NCI-H2081 treated with DMSO at 0.1 percent for 48 hours (cell line): ENCODE results near the gene STX16.
"Not testable (repeated sequence)": the region's sequence is repeated elsewhere in the genome, so short reads cannot be mapped to it uniquely, and the experiment has no call there.

Experiments used
- DNase-seq: peaks from one replicate; lab custom pipeline; 2025; lab: John Stamatoyannopoulos, UW

STX16 gene

DNA sequence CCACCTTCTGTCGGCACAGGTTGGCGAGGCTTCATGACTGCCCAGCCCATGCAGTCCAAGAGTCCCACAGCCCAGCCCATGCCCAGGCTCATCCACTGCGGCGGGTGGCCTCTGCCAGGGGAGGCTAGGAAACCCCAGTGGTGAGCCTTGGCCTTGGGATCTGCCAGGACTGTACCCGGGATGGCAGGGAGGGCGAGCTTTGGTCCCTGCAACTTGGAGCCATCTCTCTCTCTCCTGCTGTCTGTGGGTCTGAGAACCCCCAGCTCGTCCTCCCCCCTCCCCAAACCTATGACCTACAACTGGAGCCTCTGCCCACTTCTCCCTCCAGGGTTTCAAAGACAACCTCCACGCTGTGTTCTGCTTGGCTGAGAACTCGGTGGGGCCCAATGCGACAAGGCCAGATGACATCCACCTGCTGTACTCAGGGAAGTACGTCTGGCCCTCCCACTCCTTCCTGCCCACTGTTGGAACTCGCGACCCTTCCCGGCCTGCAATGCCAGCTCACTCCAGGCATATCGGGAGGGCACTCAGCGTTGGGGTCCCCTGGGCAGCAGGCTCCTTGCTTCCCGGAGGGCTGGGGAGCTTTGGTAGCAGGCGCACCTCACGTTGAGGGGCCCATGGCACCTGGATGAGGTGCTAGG, 61.2 kb downstream of the STX16 start:
- no peak for DNase-seq

DNA sequence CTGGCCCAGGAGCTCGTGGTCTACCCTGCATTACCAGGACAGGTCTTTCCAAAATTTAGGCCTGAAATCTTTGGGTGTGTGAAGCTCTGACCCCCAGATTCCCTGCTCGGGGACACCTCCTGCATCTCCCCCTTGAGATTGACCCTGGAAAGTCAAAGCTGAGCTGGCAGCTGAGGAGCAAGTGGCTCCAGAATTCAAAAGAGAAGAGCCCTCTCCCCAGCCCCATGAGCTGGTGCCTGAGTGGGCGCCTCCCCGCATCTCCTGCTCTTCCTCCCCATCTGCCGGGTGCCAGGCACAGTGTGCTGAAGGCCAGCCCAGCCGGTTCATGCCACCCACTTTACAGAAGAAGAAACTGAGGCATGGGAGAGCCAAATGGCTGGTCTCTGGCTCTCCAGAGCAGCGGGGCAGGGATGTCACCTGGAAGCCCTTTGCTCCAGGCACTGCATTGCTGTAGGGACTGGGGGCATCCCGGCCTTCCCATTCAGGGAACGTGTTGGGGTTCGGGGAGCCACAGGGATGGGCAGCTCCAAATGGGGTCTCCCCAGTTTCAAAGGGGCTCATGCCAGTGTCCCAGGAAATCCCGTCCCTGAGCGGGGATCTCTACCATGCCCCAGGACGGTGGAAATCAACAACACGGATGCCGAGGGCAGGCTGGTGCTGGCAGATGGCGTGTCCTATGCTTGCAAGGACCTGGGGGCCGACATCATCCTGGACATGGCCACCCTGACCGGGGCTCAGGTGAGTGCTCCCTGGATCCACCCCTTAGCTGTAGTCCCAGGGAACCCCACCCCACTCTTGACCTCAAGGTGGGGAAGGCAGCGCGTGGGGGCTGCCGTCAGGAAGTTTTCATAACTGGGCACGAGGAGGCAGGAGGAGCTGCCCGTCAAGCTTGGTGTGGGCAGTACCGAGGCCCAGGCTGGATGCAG, 62.0 kb downstream of the STX16 start:
- no peak for DNase-seq

DNA sequence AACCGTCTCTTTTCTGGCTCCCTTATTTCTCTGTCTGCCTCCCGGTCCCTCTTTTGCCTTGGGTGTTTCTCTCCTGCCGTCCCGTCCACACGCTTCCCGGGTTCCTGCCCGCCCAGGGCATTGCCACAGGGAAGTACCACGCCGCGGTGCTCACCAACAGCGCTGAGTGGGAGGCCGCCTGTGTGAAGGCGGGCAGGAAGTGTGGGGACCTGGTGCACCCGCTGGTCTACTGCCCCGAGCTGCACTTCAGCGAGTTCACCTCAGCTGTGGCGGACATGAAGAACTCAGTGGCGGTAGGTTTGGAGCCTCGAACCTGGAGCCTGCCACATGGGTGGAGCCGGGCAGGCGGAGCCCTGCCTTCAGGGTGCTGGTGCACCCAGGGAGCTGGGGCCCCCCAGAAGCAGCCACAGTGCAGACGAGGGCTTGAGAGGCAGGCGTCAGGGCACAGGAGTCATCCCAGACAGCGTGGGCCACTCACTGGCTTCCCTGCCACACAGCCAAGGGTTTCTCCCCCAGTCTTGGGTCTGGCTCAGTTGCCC, 62.8 kb downstream of the STX16 start:
- no peak for DNase-seq

DNA sequence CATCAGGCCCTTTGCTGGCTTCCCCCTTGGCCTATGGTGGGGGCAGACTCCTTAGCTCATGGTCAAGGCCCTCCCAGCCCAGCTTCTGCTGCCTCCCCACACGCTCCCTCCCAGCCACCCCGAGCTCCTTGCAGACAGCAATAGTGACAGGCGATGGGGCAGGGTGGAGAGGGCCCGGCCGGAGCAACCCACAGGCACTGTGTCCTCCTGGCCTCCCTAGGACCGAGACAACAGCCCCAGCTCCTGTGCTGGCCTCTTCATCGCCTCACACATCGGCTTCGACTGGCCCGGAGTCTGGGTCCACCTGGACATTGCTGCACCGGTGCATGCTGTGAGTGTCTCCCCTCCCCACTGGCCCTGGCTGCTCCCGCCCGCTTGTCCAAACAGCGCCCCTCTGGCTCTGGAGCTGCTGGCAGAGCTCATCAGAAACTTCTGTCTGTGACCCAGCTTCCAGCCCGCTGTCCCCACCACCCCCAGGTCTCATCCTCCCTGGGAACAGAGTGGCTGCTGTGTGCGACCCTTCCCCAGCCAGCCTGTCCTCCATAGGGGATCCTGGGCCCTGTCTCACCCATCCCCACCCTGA, 63.3 kb downstream of the STX16 start:
- DNase-seq = no peak

DNA sequence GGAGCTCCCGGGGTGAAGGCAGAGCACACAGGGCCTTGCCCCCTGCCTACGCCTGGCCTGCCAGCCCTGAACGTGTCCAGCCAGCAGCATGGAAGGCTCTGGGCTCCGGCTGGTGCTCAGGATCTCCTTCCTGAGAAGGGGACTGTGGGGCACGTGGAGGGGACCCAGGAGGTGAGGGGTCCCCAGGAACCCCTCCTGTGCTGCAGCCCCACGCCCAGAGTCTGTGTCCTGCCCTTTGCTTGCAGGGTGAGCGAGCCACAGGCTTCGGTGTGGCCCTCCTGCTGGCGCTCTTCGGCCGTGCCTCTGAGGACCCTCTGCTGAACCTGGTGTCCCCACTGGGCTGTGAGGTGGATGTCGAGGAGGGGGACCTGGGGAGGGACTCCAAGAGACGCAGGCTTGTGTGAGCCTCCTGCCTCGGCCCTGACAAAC, 63.9 kb downstream of the STX16 start:
- DNase-seq = no peak

DNA sequence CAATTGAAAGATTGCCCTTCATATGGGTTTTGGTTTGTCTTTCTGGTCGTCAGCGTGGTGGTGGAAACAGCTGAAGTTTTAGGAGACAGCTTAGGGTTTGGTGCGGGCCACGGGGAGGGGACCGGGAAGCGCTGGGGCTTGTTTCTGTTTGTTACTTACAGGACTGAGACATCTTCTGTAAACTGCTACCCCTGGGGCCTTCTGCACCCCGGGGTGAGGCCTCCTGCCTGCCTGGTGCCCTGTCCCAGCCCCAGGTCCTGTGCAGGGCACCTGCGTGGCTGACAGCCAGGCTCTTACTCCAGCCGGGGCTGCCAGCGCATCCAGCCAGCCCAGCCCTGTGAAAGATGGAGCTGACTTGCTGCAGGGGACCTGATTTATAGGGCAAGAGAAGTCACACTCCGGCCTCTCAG, 64.3 kb downstream of the STX16 start:
- no peak for DNase-seq

DNA sequence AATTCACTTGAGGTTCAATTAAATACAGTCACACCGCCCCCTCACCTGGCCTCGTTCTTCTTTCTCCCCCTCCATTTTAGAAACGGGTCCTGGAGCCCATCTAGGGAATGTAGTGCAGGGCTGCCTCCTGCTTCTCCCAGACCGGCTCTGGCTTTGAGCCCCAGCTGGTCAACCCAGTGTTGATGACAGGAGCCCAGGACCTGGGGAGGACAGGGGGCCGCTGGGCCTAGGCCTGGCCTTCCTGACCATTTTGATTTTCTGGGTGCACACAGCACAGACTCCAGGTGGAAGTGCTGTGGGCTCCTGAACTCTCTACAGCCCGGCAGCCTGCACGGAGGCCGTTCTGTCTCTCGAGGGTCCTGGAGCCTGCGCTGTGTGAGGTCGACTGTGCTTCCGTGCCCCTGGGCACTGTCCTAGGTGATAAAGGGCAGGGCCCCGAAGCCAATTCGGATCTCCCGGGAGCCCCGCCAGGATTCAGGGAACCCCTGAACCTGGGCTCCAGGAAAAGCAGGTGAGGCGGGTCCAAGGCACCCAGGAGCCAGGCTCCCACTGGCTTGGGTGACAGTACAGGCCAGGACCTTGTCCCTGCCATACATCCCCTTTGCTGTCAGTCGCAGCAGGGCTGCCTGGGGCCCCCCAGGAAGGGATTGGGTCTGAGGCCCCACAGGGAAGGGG, 64.9 kb downstream of the STX16 start:
- DNase-seq = no peak

DNA sequence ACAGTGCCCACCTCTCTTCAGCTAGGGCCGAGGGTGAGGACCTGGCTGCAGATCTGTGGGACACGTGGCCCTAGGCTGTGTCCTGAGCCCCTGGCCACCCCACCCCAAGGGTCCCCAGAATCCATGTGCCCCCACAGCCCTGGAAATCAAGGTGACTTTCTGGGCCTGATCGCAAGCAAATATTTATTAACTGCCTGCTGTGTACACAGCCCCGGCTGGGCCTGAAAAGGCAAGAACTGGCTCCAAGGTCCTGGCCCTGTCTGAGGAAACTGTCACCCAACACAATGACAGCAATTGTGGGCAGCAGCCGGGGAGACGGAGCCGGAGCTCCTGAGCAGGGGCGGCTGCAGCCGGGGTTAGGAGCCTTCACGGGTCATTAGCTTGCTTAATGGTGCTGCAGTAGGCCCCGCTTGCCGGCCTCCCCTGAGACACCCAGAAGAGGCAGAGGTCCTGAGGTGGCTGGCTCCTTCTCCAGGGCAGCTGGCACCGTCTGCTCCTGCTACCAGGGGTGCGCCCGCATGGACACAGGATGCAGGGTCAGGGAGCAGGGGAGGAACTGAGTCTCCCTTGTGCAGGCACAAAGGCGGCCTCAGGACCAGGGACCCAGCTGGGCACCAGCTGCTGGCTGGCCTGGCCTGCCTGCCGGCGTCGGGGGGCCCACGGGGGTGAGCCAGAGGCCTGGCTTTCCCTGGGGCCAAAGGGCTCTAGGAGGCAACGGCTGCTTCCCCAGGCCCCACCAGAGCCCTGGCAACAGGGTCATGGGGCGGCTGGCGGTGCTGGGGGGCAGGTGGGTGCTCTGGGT, 65.6 kb downstream of the STX16 start:
- DNase-seq = no peak

DNA sequence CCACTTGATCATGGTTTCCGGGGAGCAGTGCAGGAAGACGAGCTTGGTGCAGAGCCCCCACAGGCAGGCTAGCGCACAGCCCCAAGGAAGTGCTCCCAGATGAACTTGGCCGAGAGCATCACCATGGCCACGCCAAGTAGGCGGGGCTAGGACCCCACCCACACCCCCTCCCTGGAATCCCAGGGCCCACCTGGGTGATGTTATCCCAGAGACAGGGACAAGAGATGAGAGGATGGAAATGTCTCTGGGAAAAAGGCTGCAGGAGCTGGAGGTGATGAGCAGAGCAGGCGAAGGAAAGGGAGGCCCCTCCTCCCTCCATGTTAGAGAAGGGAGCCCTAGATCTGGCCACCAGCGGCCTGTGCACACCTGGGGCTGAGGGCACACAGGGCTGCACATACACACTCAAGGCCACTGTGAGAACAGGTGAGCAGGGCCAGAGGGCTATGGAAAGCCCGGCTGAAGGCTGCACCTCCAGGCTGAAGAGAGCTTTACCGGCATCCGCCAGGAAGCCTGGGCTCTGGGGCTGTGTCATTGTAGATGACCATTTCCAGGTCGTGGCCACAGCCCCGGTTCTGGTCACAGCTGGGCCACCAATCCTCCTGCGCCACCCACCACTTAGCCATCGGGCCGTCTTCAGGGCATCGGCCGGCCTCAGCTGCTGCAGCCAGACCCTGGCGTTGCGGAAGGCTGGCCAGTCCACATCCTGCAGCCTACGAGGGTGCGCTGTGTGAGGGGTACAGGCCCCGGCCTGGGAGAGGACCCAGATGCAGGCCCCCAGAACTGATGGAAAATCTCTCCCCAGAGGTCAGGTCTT, 66.4 kb downstream of the STX16 start:
- no peak for DNase-seq

DNA sequence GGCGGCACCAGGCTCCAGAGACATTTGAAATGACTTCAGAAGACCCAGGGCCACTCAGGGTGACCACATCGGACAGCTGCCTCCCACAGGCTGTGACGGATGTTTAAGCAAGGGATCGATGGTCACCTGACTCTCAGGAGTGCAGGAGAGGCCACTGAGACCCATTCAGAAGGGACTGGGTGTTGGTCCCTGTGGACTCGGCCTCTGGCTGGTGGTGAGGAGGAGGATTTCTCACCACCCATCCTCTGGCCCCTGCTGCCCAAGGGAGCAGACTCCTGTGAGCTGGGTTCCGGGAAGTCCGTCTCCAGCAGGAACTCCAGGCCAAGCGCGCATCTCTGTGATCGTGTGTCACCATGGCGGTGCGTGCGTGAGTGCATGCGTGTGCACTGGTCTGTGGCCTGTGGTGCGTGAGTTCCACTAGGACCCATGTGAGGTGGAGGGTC, 67.1 kb downstream of the STX16 start:
- DNase-seq = no peak

DNA sequence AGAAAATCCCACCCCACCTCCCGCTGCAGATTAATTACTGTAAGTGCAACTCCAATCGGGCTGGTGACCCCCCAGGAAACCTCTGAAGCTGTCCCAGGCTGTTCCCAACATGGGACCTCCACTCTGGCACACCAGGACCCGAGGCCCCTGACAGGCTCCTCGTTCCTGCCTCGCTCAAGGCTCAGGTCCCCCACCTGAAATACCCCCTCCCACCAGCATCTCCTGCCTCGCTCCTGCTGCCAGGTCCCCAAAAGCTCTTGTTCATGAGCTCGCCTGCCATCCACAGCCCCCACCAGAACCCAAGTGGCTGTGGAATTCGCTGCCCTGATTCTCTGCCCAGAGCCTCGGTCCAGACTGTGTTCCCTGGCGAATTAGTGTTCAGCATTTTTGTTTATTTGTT, 67.6 kb downstream of the STX16 start:
- no peak for DNase-seq

DNA sequence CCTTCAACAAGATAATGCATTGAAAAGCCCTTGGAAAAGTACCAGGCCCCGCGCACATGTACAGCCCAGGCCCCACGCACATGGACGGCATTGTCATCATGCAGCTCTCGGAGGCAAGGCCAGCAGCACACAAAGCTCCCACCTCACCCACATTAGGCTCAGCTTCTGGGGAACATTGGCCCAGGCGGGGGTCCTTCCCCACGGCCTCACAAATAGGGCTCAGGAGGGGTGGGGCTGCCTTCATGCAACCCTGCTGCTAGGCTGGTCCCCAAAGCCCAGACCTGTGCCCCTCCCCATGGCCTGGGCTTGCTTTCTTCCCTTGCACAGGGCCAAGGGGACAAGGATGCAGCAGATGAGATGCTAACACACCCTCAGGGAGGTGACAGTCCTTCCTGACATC, 68.2 kb downstream of the STX16 start:
- no peak for DNase-seq

DNA sequence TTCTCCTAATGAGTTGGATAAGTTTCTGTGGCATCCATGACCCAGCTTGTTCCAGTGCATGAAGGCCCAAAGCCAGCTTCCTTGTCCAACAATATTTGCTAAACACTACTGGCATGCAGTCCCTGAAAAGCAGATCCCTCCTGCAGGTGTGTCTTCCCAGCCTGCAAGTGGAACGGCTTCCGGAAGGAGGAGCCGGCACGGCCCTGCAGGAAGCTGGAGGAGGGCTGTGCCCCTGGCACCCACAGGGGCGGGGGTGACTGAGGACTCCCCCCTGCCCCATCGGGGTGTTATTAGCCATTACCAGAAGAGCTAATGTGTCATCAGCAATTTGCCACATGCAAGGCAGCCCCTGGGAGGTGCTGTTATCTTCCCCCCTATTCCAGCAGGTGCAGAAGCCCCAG, 68.9 kb downstream of the STX16 start:
- no peak for DNase-seq

DNA sequence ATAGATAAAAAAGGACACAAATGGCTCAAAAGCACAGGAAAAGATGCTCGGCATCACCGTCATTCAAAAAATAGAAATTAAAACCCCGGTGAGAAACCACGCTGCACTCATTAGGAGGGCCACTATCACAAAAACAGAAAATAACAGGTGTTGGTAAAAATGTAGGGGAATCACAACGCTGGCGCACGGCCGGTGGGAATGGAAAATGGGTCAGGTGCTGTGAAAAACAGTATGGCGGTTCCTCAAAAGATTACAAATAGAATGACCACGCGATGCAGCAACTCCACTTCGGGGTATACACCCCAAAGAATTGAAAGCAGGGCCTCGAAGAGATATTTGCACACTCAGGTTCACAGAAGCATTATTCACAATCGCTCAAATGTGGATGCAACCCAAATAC, 69.8 kb downstream of the STX16 start:
- DNase-seq = no peak

DNA sequence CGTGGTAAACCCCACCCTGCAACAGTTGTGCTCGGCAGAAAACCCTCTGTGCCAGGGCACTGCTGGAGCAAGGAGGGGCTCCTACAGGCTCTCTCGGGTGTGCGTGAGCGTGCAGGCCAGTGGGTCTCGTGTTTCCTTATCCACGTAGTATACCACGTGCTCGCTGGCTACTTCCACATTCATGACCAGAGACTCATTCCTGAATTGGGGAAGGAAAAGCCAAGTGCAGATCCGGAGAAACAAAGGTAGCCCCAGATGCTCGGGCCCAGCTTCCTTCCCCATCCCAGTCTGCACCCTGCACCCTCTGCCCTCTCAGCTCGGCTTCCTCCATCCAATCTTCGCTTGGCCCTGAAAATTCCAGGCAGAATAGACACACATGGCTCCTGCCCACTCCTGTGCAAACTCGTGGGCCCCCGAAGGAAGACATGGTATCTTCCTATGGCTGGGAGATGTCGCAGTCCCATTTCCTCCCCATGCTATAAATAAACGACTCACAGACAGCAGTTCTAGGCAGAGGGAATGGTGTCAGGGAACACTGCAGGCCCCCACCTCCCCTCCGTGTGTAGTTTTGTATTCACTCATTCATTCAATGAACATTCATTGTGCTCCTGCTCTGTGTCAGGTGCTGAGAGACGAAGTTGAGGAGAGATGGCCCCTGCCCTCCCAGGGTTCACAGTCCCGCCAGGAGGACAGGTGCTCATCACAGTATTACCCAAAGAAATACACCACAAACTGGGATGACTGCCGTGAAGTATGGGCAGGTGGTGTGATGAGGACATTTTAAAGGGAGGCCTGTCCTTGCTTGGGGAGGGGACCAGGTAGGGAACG, 71.1 kb downstream of the STX16 start:
- DNase-seq = no peak

DNA sequence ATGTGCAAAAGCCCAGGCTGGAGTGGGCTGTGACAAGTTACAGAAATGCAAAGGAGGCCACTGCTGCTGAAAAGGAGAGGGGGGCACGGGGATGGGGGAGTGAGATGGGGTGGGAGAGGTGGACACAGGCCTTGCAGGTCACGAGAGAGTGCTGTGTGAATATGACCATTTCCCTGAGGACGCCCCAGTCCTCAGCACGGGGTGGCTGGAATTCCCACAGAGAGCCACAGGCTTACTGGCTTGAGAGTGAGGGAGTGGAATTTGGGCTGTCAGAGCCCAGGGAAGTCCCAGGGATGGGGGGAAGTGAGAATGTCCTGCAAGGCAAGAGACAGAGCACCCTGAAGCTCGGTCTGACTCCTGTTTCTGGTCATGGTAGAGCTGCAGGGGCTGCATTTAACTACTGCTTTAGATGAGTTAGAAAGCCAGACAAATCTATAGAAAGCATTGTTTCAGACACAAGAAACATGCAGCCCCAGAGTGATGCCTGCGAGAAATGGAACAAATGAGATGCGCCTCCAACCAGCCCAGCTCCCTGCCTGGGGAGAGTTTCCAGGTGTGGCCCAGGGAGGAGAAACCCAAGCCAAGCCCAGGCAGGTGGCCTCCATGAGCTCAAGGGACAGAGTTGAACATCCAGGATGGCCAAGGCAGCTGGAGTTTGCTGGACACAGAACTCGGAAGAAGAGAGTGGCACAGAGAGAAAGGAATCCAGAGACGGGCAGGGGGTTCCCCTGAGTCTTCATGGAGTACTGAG, 72.0 kb downstream of the STX16 start:
- no peak for DNase-seq

DNA sequence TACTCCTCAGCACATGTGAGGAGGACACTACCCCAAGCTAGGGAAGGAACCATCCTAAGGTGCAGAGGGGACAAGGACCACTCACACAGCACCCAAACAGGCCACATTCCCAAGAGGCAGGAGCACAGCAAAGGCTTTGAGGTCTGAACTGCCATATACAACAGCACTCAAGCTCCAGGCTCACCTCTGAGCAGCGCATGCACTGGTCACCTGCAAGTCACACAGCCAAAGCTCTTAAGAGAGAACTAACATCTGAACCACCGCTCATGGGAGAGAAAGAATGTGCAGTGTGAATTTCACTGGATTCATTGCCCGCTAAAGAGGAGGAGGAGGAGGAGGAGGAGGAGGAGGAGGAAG, 72.5 kb downstream of the STX16 start:
- DNase-seq = no peak

DNA sequence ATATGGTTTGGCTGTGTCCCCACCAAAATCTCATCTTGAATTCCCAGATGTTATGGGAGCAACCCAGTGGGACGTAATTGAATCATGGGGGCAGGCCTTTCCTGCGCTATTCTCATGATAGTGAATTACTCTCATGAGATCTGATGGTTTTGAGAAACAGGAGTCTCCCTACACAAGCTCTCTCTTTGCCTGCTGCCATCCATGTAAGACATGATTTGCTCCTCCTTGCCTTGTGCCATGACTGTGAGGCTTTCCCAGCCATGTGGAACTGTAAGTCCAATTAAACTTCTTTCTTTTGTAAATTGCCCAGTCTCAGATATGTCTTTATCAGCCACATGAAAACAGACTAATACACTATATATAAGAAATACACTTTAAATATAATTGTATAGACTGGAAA, 75.1 kb downstream of the STX16 start:
- not testable (repeated sequence) for DNase-seq
